Measurements from ENCODE around the gene MFRP. TPM values are rescaled to one million over a fixed set of nuclear protein-coding genes. Genes with fewer than 3 reads are reported as not detected.
A peak's percentile ranks its signal among the peaks of the same experiment; 100 is the strongest.

The MFRP gene
- polyA plus RNA-seq, 2 of the 4 experiments (the other 2 are of a cell fraction) = not detected

- Histone ChIP-seq H3K4me3 (no peak overlapping the region), H3K4me2 (no peak overlapping the region), H3K27ac (no peak overlapping the region), H3K9me3 (no peaks in the 10 kb centered on the region), H3K4me1 (peaks cover 40% of the 10 kb centered on the region)
- no peak for FAIRE-seq
- no peak for TF ChIP-seq HDAC2 (IDR thresholded peaks at IDR 0.05)
- no peak for TF ChIP-seq MAFK (IDR thresholded peaks at IDR 0.05; ENCODE audit: partially characterized antibody)
- TF ChIP-seq PBX3 (IDR thresholded peaks at IDR 0.05) = no peak
- no peak for TF ChIP-seq HEYL (CRISPR knock-in tag; IDR thresholded peaks at IDR 0.05)
- no peak for TF ChIP-seq NR3C1 (IDR thresholded peaks at IDR 0.05)
- TF ChIP-seq POLR2A (IDR thresholded peaks at IDR 0.05; ENCODE audit: low read length) = no peak
- no peak for TF ChIP-seq E2F6 (IDR thresholded peaks at IDR 0.05; ENCODE audit: borderline replicate concordance, low read depth)
- no peak for TF ChIP-seq POLR2AphosphoS2 (conservative IDR thresholded peaks at IDR 0.05; ENCODE audit: low read length)
- TF ChIP-seq KDM5A (IDR thresholded peaks at IDR 0.05) = no peak
- TF ChIP-seq ZC3H11A (IDR thresholded peaks at IDR 0.05) = no peak
- ChIA-PET POLR2A (interaction anchor here (1.0 kb wide), 1 partner anchor 165 kb away, joined by 3 read pairs; no protein-coding TSS in a partner anchor), CTCF (interaction anchor here (0.6 to 20.0 kb wide), 10 partner anchors 9 to 189 kb away, joined by 3 to 341 read pairs (median 10); partner anchors contain the start of genes C1QTNF5, RNF26 and USP2)
- WGBS (ENCODE audit: missing lambda C conversion rate) = 96% methylated on average over 5 of the region's 8 CpGs
- DNase-seq (ENCODE audit: low read depth in 1 of 2, low spot score in 1 of 2) = no peak
- no peak for ATAC-seq
These were observed 24.6 kb upstream of the MFRP start for GRCh38 chr11:119371067-119371601.

GRCh38 chr11:119370486-119371046 lies 24.1 kb upstream of the MFRP start:
- WGBS (ENCODE audit: missing lambda C conversion rate) = 68% methylated on average over 7 of the region's 8 CpGs
- ChIA-PET POLR2A (no interaction called here), CTCF (interaction anchor here (1.0 to 20.0 kb wide), 9 partner anchors 8 to 106 kb away, joined by 3 to 341 read pairs (median 15); partner anchors contain the start of genes C1QTNF5, RNF26 and USP2)
- no peak for TF ChIP-seq ZNF302 (CRISPR knock-in tag; IDR thresholded peaks at IDR 0.05)
- no peak for TF ChIP-seq E2F6 (IDR thresholded peaks at IDR 0.05; ENCODE audit: borderline replicate concordance, low read depth)
- no peak for TF ChIP-seq GATA3 (IDR thresholded peaks at IDR 0.05; ENCODE audit: borderline replicate concordance)
- no peak for TF ChIP-seq ZC3H11A (IDR thresholded peaks at IDR 0.05)
- no peak for TF ChIP-seq USF2 (IDR thresholded peaks at IDR 0.05)
- no peak for TF ChIP-seq CHD4 (IDR thresholded peaks at IDR 0.05; ENCODE audit: borderline replicate concordance)
- no peak for TF ChIP-seq HEYL (CRISPR knock-in tag; IDR thresholded peaks at IDR 0.05)
- TF ChIP-seq RAD21 (conservative IDR thresholded peaks at IDR 0.05 in 1 of 2, IDR thresholded peaks at IDR 0.05 in 1 of 2) = no peak
- TF ChIP-seq KDM1A (IDR thresholded peaks at IDR 0.05; ENCODE audit: low read depth) = no peak
- TF ChIP-seq RCOR1 (IDR thresholded peaks at IDR 0.05; ENCODE audit: low read depth, low read length) = no peak
- Histone ChIP-seq H3K9me3 (no peaks in the 10 kb centered on the region), H3K4me3 (no peak overlapping the region), H3K4me1 (peaks cover 40% of the 10 kb centered on the region), H3K4me2 (no peak overlapping the region), H3K27ac (0 out of 6 replicates have a peak overlapping the region, but pooled peaks of 1 of the 2 experiments have one; percentile 33)
- DNase-seq (ENCODE audit: low read depth in 1 of 2, low spot score in 1 of 2) (no peak), FAIRE-seq (no peak), ATAC-seq (no peak)

GRCh38 chr11:119369132-119369925 lies 22.8 kb upstream of the MFRP start:
- DNase-seq (ENCODE audit: low read depth in 1 of 2, low spot score in 1 of 2) (no peak), ATAC-seq (no peak), FAIRE-seq (no peak)
- H3K4me2 ChIP-seq = peak overlapping the region; percentile 56
- H3K9me3 ChIP-seq = no peaks in the 10 kb centered on the region
- CTCF ChIA-PET = interaction anchor here (1.4 to 20.0 kb wide), 9 partner anchors 7 to 105 kb away, joined by 3 to 341 read pairs (median 15); partner anchors contain the start of genes C1QTNF5, RNF26 and USP2
- POLR2A ChIA-PET = no interaction called here
- peak overlapping the region; percentile 19 to 75; a peak in 4 of 6 replicates for H3K27ac ChIP-seq
- TF ChIP-seq MAFK (IDR thresholded peaks at IDR 0.05; ENCODE audit: partially characterized antibody) (no peak), E2F6 (IDR thresholded peaks at IDR 0.05; ENCODE audit: borderline replicate concordance, low read depth) (no peak), POLR2A (IDR thresholded peaks at IDR 0.05; ENCODE audit: low read length) (no peak)
- WGBS (ENCODE audit: missing lambda C conversion rate) = 76% methylated on average over 9 of the region's 13 CpGs
- H3K4me1 ChIP-seq = peaks cover 44% of the 10 kb centered on the region
- no peak overlapping the region for H3K4me3 ChIP-seq

Measured in A549 (cell line).